Osteocyte (in vitro differentiated cells): ENCODE data around the gene PARN. TPM values are rescaled to one million over a fixed set of nuclear protein-coding genes. Genes with fewer than 3 reads are reported as not detected.
A peak's percentile ranks its signal among the peaks of the same experiment; 100 is the strongest.

Source experiments
- DNase-seq: peaks from one replicate; pipeline ENCODE4 v3.0.0; 2021; ENCODE audit warnings: mixed read lengths; ENCODE audit not compliant: unreplicated experiment; ENCODE audit errors: extremely low spot score
- H3K27ac Mint-ChIP-seq: one replicate; pipeline ENCODE4 v1.8.0; 2021; ENCODE audit warnings: mild to moderate bottlenecking, mixed read lengths; ENCODE audit not compliant: unreplicated experiment
- H3K27me3 Mint-ChIP-seq: one replicate; pipeline ENCODE4 v1.8.0; 2021; ENCODE audit warnings: mixed read lengths; ENCODE audit not compliant: unreplicated experiment
- H3K36me3 Mint-ChIP-seq: one replicate; pipeline ENCODE4 v1.8.0; 2021; ENCODE audit warnings: mixed read lengths; ENCODE audit not compliant: unreplicated experiment
- H3K4me1 Mint-ChIP-seq: one replicate; pipeline ENCODE4 v1.8.0; 2021; ENCODE audit warnings: mixed read lengths; ENCODE audit not compliant: unreplicated experiment
- H3K4me3 Mint-ChIP-seq: one replicate; pipeline ENCODE4 v1.8.0; 2021; ENCODE audit warnings: mild to moderate bottlenecking, moderate library complexity, mixed read lengths; ENCODE audit not compliant: unreplicated experiment
- H3K9me3 Mint-ChIP-seq: one replicate; pipeline ENCODE4 v1.8.0; 2021; ENCODE audit warnings: mixed read lengths; ENCODE audit not compliant: unreplicated experiment
- CTCF ChIP-seq: fragments of 200-600 bp; sonication (generic); IDR thresholded peaks from 2 replicates; pipeline ENCODE4 v1.5.0; 2021; ENCODE audit warnings: antibody characterized with exemption, mild to moderate bottlenecking, moderate library complexity
- total RNA-seq: library from RNA; stranded (reverse); gene quantifications from 2 replicates; pipeline ENCODE4 v1.2.1, GENCODE V29; 2021

Gene PARN
- total RNA-seq, 1 donor from 2014 or later: 34.2 TPM

DNA sequence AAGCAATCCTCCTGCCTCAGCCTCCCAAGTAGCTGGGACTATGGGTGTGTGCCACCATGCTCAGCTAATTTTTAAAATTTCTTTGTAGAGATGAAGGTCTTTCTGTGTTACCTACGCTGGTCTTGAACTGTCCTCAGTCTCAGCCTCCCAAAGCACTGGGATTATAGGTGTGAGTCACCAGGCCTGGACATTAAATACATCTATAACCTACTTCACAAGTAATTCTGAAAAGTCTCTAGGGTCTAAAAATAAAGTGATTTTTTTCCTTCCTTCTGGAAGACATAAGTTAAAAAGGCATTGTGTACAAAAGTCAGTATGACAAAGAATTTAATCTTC is 118.3 kb downstream of the PARN start:
- no peaks in the 10 kb centered on the region for H3K36me3 Mint-ChIP-seq
- TF ChIP-seq CTCF: no peak
- H3K4me1 Mint-ChIP-seq: peaks cover 14% of the 10 kb centered on the region
- DNase-seq: no peak
- no peak overlapping the region for H3K27ac Mint-ChIP-seq
- no peaks in the 10 kb centered on the region for H3K9me3 Mint-ChIP-seq
- no peak overlapping the region for H3K4me3 Mint-ChIP-seq
- no peaks in the 10 kb centered on the region for H3K27me3 Mint-ChIP-seq

DNA sequence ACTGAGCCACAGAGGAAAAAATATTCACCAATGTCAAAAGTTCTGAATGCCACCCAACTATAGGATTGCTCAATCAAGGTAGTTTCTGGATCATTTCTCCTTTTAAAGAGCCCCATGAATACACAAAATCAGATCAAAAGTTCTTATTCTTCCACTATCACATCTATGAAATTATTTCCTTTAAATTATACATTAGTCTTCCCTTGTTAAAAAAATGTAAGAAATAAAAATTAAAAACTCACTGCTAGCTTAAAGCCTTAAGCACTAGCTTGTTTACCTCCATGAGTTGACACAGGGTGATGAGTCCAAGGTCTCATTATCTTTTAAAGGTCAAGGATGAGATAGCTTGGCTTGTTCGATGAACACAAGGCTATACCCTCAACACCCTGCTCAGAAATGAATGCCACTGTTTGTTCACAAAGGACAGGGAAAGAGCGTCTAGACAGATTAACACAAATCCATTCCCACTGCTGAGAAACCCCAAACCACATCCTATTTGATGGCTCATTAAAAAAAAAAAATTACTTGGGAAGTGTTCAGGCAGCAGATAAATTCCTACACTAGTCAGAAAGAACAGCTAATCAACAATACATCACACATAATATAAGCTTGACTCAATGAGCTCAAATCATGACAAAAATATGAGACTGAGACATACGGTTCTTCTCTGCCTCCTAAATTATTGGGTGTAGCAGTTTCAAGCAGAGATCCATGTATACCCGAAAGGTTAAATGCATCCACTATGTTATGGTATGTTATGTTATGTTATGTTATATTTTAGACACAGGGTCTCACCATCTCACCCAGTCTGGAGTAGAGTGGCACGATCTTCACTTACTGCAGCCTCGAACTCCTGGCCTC is 118.9 kb downstream of the PARN start:
- H3K4me3 Mint-ChIP-seq: no peak overlapping the region
- H3K4me1 Mint-ChIP-seq: peaks cover 14% of the 10 kb centered on the region
- no peaks in the 10 kb centered on the region for H3K27me3 Mint-ChIP-seq
- H3K27ac Mint-ChIP-seq: peak overlapping the region; percentile 23
- TF ChIP-seq CTCF: no peak
- H3K9me3 Mint-ChIP-seq: no peaks in the 10 kb centered on the region
- no peak for DNase-seq
- no peaks in the 10 kb centered on the region for H3K36me3 Mint-ChIP-seq

DNA sequence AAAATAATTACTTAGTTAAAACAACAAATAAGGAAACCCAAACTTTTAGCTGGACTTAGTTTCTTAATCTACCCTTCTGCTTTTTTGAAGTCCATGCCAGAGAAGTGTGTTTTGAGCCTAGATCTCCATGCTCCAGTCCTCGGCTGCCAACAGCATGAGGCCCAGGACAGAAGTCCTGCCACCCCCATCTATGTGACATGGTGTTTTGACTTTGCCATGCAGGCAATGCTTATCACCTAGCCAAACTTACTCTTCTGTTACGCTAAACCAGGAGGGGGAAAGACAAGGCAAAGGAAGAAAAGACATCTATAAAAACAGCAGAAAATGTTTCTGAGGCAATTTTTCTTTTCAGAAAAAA is 119.5 kb downstream of the PARN start:
- Mint-ChIP-seq H3K27ac (no peak overlapping the region), H3K36me3 (no peaks in the 10 kb centered on the region), H3K9me3 (no peaks in the 10 kb centered on the region), H3K27me3 (no peaks in the 10 kb centered on the region), H3K4me1 (peaks cover 19% of the 10 kb centered on the region), H3K4me3 (no peak overlapping the region)
- no peak for TF ChIP-seq CTCF
- no peak for DNase-seq

DNA sequence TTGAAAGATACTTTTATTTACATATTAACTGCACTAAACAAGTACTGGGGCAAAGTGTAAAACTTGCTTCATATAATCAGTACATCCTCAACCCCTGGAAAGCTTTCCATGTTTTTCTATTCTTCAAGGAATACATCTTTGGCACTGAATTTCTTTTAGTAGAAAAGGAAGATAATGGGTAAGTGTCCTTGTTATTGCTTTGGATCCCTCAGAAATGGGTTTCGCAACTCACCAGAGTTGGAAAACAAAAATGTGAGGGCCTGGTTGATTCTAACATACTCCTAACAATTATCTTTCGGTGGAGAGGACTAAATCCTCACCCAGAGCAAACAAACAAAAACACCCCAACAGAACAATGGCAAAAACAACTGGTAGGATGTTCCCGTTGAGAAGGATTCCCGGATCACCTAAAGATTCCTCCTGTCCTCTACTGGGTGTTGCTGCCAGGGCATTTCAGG is 120.4 kb downstream of the PARN start:
- no peaks in the 10 kb centered on the region for H3K36me3 Mint-ChIP-seq
- H3K27me3 Mint-ChIP-seq: no peaks in the 10 kb centered on the region
- no peak overlapping the region for H3K4me3 Mint-ChIP-seq
- H3K4me1 Mint-ChIP-seq: peaks cover 19% of the 10 kb centered on the region
- DNase-seq: no peak
- no peak for TF ChIP-seq CTCF
- no peaks in the 10 kb centered on the region for H3K9me3 Mint-ChIP-seq
- no peak overlapping the region for H3K27ac Mint-ChIP-seq

- no peak for TF ChIP-seq CTCF
- Mint-ChIP-seq H3K27me3 (no peaks in the 10 kb centered on the region), H3K9me3 (no peaks in the 10 kb centered on the region), H3K4me3 (no peak overlapping the region), H3K36me3 (no peaks in the 10 kb centered on the region), H3K4me1 (peaks cover 19% of the 10 kb centered on the region), H3K27ac (no peak overlapping the region)
- no peak for DNase-seq
Observed at GRCh38 chr16:14509055-14509454, 121.0 kb downstream of the PARN start.
